ENCODE data around the gene LHFPL5.

LHFPL5 gene

DNA sequence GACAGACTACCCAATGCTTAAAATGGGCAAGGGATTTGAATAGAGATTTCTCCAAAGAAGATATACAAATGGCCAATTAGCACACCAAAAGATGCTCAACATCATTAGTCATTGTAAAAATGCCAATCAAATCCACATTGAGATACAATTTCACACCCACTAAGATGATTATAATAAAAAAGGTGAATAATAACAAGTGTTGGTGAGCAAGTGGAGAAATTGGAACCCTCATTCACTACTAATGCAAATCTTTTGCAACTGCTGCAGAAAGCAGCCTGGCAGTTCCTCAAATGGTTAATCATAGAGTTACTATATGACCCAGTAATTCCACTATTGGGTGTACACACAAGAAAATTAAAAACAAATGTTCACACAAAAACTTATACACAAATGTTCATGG lies 12.4 kb downstream of the LHFPL5 start:
- ChIA-PET CTCF (no interaction called here), POLR2A (ENCODE audit: low non-redundant PET) (no interaction called here)
- no peak for TF ChIP-seq CTCF (conservative IDR thresholded peaks at IDR 0.05; ENCODE audit: low read depth)
- H3K27ac ChIP-seq = no peak overlapping the region
- no peak for DNase-seq (ENCODE audit: low spot score)

DNA sequence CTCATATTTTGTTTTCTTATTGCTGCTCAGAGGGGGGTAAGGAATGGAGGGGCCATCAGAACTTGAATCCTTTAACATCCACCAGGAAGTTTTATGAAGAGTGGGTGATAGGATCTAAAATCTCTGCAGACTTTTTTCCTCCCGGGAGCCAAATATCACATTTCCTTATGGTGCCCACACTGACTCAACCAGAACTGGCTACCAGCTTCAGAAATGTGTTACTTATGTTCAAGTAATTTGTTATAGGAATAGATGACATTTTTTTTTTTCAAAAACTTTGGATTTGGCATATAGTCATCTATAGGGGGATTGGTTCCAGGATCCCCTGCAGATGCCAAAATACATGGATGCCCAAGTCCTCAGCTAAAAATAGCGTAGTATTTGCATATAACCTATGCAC lies 18.4 kb downstream of the LHFPL5 start:
- no peak overlapping the region for H3K27ac ChIP-seq
- ChIA-PET POLR2A (ENCODE audit: low non-redundant PET) (no interaction called here), CTCF (no interaction called here)
- DNase-seq (ENCODE audit: low spot score) = no peak
- TF ChIP-seq CTCF (conservative IDR thresholded peaks at IDR 0.05; ENCODE audit: low read depth) = no peak

DNA sequence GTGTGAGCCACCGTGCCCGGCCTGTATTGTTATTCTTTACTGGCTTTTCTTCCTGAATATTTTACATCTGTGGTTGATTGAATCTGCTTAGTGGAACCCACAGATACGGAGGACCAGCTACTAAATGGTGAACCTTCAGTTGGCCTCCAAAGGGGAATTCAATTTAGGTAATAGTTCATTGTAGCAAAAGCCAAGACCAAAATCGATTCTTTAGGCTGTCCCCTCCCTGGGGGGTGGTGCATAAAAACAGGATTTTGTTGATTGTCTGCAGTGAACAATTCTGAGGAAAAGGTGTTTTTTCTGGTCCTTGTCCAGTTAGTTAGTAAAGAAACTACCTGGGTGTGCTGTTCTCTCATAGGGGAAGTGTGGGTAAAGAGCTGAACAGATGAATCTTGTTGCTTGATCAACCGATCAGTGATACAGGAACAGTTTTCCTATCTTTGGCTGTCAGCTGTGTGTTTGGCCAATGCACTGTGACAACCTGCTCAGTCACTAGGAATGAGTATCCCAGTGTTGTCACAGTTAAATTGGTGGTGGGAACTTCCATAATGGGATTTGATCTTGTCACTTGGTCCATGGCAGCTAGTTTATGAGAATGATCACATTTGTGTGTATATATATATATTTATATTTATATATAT lies 19.5 kb downstream of the LHFPL5 start:
- ChIA-PET CTCF (interaction anchor here (0.5 kb wide), 1 partner anchor 34 kb away, joined by 3 read pairs; no protein-coding TSS in a partner anchor), POLR2A (ENCODE audit: low non-redundant PET) (no interaction called here)
- DNase-seq (ENCODE audit: low spot score) = no peak
- H3K27ac ChIP-seq = no peak overlapping the region
- no peak for TF ChIP-seq CTCF (conservative IDR thresholded peaks at IDR 0.05; ENCODE audit: low read depth)

DNA sequence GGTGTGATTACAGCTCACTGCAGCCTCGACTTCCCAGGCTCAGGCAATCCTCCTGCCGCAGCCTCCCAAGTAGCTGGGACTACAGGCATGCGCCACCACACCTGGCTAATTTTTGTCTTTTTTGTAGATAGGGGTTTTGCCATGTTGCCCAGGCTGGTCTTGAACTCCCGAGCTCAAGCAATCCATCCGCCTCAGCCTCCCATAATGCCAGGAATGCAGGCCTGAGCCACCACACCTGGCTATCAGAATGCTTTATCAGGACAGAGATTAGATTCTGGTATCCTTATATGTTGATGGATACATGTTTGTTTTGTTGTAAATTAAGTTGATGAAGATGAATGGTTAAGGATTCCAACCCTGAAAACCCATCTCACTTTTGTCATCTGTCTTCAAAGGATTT lies 24.2 kb downstream of the LHFPL5 start:
- DNase-seq (ENCODE audit: low spot score) = no peak
- no peak for TF ChIP-seq CTCF (conservative IDR thresholded peaks at IDR 0.05; ENCODE audit: low read depth)
- ChIA-PET CTCF (no interaction called here), POLR2A (ENCODE audit: low non-redundant PET) (no interaction called here)
- no peak overlapping the region for H3K27ac ChIP-seq

- DNase-seq (ENCODE audit: low spot score) = no peak
- no peak overlapping the region for H3K27ac ChIP-seq
- ChIA-PET POLR2A (ENCODE audit: low non-redundant PET) (no interaction called here), CTCF (no interaction called here)
- TF ChIP-seq CTCF (conservative IDR thresholded peaks at IDR 0.05; ENCODE audit: low read depth) = no peak
Measured at GRCh38 chr6:35831257-35832007, 26.3 kb downstream of the LHFPL5 start.

GRCh38 chr6:35833536-35833935 lies 28.4 kb downstream of the LHFPL5 start:
- no peak for DNase-seq (ENCODE audit: low spot score)
- ChIA-PET CTCF (interaction anchor here (0.7 kb wide), 1 partner anchor 555 kb away, joined by 3 read pairs; no protein-coding TSS in a partner anchor), POLR2A (ENCODE audit: low non-redundant PET) (no interaction called here)
- H3K27ac ChIP-seq = no peak overlapping the region
- TF ChIP-seq CTCF (conservative IDR thresholded peaks at IDR 0.05; ENCODE audit: low read depth) = no peak

All from RWPE1 (cell line).